Right atrium auricular region (tissue), 2 donors: ENCODE results near the gene HIRIP3. TPM values are rescaled to one million over a fixed set of nuclear protein-coding genes. Genes with fewer than 3 reads are reported as not detected.
A peak's percentile ranks its signal among the peaks of the same experiment; 100 is the strongest.

ENCODE experiments used
- DNase-seq: peaks from one replicate; pipeline ENCODE4 v3.0.0-alpha.2; 2019; ENCODE audit warnings: low spot score
- H3K27ac ChIP-seq, 2 donors: fragments of 200-600 bp; sonication (generic); 1 replicate in 1 of 2; 2 replicates in 1 of 2; pipeline ENCODE4 v1.5.1; 2016 to 2019
- H3K27me3 ChIP-seq, 2 donors: fragments of 200-600 bp; sonication (generic); one replicate each; pipeline versions ENCODE4 v1.5.1 to v1.6.0; 2017 to 2019
- H3K36me3 ChIP-seq: fragments of 200-600 bp; sonication (generic); one replicate; pipeline ENCODE4 v1.5.1; 2016
- H3K4me1 ChIP-seq, 2 donors: fragments of 200-600 bp; sonication (generic); one replicate each; pipeline versions ENCODE4 v1.5.1 to v1.6.0; 2017 to 2019
- H3K4me3 ChIP-seq, 2 donors: fragments of 200-600 bp; sonication (generic); 1 replicate in 1 of 2; 2 replicates in 1 of 2; pipeline ENCODE4 v1.5.1; 2017 to 2019; ENCODE audit warnings: mild to moderate bottlenecking in 1 of 2, moderate library complexity in 1 of 2
- H3K9me3 ChIP-seq, 2 donors: fragments of 200-600 bp; sonication (generic); one replicate each; pipeline ENCODE4 v1.5.1; 2019
- total RNA-seq, 2 donors: library from RNA; depleted of rRNA; stranded (reverse); fragments of >200 nt; gene quantifications; one replicate each; pipeline ENCODE4 v1.1.0, GENCODE V29; 2016
- TF ChIP-seq, protein P1 (sequence below), 2 donors: fragments of 200-600 bp; sonication (generic); IDR thresholded peaks; one replicate each; pipeline ENCODE4 v1.5.1; 2019; ENCODE audit warnings: antibody characterized with exemption in 2 of 2

HIRIP3 gene
- total RNA-seq, 2 donors from 2014 or later = 10.3 to 11.4 TPM

DNA sequence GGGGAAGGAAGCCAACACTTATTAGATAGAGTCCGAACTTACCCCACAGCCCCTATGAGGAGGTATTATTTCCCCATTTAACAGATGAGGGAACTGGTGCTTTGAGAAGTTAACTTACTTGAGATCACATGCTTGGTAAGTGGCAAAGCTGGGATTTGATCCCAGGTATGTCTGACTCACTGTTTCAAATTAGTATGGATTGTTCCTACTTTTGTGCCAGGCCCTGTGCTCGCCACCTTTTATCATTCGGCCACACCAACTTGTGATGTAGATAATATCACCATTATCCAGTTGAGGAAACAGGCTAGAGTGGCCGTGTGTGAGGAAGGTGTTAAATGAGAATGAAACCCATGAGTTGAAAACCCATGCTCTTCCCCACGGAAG is 10.7 kb downstream of the HIRIP3 start:
- TF ChIP-seq, protein P1, sequence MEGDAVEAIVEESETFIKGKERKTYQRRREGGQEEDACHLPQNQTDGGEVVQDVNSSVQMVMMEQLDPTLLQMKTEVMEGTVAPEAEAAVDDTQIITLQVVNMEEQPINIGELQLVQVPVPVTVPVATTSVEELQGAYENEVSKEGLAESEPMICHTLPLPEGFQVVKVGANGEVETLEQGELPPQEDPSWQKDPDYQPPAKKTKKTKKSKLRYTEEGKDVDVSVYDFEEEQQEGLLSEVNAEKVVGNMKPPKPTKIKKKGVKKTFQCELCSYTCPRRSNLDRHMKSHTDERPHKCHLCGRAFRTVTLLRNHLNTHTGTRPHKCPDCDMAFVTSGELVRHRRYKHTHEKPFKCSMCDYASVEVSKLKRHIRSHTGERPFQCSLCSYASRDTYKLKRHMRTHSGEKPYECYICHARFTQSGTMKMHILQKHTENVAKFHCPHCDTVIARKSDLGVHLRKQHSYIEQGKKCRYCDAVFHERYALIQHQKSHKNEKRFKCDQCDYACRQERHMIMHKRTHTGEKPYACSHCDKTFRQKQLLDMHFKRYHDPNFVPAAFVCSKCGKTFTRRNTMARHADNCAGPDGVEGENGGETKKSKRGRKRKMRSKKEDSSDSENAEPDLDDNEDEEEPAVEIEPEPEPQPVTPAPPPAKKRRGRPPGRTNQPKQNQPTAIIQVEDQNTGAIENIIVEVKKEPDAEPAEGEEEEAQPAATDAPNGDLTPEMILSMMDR (IDR thresholded peaks at IDR 0.05) = no peak
- H3K27me3 ChIP-seq = no peaks in the 10 kb centered on the region
- DNase-seq = no peak
- H3K4me3 ChIP-seq = no peak overlapping the region
- H3K36me3 ChIP-seq = peaks cover 100% of the 10 kb centered on the region
- no peak overlapping the region for H3K27ac ChIP-seq
- no peaks in the 10 kb centered on the region for H3K9me3 ChIP-seq
- H3K4me1 ChIP-seq = no peaks in the 10 kb centered on the region

DNA sequence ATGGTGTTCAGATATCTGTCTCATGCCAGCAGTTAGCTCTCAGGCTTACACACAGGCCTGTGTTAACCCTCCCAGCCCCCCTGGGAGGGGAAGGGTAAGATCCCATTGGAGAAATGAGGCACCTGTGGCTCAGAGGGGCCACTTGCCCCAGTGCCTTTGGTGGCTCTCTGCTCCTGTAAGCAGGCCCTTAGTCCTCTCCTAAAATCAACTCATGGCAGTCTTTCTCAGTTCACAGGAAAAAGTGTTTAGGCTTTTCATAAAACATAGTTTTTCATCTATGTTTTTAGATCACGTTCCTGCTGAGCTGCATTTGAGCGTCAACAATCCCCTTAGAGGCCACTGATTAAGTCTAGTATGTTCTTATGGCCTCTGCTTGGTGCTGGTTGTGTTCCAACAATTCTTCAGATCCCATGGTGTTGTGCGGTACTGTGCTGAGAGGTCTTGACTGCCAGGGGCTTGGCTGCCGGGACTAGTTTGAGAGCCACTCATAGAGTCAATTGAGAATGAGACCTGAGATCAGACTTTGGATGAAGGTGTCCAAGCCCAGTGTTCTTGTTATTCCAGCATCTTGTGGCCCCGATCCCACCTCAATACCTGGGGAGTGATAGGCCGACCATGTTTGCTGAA is 11.2 kb downstream of the HIRIP3 start:
- TF ChIP-seq, protein P1 (IDR thresholded peaks at IDR 0.05) = no peak
- H3K27ac ChIP-seq = no peak overlapping the region
- DNase-seq = no peak

DNA sequence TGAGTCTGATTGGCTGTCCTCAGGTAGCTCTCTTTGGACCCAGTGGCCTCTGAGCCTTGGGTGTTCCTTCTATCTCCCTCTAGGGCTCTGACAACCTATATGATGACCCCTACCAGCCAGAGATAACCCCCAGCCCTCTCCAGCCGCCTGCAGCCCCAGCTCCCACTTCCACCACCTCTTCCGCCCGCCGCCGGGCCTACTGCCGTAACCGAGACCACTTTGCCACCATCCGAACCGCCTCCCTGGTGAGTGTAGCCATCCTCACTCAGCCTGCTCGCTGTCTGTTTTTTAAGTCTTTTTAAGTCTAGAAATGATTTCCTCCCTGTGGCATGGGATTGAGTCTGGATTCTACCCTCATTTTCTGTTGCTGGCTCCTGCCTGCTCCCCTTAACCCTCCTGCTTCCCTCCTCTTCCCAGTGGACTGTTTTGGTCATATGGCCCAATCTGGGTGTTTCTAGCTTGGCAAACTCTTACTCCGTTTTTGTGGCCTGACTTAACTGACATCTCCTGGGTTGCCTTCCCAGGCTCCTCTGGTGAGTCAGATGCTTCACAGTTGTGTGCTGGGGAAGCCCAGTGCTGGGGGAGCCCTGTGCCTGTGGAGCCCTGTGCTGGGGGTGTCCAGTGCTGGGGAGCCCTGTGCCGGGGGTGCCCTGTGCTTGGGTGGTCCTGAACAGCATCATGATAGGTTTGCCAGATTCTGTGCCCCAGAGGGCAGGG is 11.8 kb downstream of the HIRIP3 start:
- Histone ChIP-seq H3K4me1 (peaks cover 0 to 5% of the 10 kb centered on the region in 2 donors), H3K27ac (no peak overlapping the region), H3K9me3 (no peaks in the 10 kb centered on the region), H3K36me3 (peaks cover 100% of the 10 kb centered on the region), H3K27me3 (no peaks in the 10 kb centered on the region), H3K4me3 (no peak overlapping the region)
- DNase-seq = no peak
- TF ChIP-seq, protein P1 (IDR thresholded peaks at IDR 0.05) = no peak

More for the DNA sequence above, 11.2 kb downstream of the HIRIP3 start:
- no peaks in the 10 kb centered on the region for H3K27me3 ChIP-seq
- H3K36me3 ChIP-seq = peaks cover 100% of the 10 kb centered on the region
- no peak overlapping the region for H3K4me3 ChIP-seq
- no peaks in the 10 kb centered on the region for H3K4me1 ChIP-seq
- H3K9me3 ChIP-seq = no peaks in the 10 kb centered on the region

DNA sequence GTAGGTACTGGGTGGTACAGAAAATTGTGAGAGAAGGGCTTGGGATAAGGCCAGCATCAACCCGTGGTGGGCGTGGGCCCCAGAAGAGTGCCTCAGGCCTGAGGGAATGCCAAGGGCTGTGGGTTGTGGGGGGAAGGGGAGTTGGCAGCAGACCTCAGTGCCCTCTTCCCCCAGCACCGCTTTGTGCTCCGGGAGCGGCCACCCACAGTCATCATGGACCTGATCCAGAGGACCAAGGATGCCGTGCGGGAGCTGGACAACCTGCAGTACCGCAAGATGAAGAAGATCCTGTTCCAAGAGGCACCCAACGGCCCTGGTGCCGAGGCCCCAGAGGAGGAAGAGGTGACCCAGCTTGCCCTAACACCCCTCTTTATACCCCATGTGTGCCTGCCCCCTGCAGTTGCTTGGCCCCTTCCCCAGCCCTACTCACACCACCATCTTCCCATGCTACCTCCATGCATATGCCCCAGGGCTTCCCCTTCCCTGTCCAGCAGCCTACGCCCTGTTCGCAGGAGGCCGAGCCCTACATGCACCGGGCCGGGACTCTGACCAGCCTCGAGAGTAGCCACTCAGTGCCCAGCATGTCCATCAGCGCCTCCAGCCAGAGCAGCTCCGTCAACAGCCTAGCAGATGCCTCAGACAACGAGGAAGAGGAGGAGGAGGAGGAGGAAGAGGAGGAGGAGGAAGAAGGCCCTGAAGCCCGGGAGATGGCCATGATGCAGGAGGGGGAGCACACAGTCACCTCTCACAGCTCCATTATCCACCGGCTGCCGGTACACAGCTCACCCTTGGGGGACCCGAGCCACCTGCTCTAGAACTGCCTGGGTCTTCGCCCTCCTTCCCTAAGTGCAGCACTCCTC is 12.6 kb downstream of the HIRIP3 start:
- H3K36me3 ChIP-seq = peaks cover 100% of the 10 kb centered on the region
- no peak overlapping the region for H3K4me3 ChIP-seq
- TF ChIP-seq, protein P1 (IDR thresholded peaks at IDR 0.05) = no peak
- peaks cover 0 to 13% of the 10 kb centered on the region in 2 donors for H3K4me1 ChIP-seq
- no peak overlapping the region for H3K27ac ChIP-seq
- H3K27me3 ChIP-seq = no peaks in the 10 kb centered on the region
- DNase-seq = no peak
- H3K9me3 ChIP-seq = no peaks in the 10 kb centered on the region

DNA sequence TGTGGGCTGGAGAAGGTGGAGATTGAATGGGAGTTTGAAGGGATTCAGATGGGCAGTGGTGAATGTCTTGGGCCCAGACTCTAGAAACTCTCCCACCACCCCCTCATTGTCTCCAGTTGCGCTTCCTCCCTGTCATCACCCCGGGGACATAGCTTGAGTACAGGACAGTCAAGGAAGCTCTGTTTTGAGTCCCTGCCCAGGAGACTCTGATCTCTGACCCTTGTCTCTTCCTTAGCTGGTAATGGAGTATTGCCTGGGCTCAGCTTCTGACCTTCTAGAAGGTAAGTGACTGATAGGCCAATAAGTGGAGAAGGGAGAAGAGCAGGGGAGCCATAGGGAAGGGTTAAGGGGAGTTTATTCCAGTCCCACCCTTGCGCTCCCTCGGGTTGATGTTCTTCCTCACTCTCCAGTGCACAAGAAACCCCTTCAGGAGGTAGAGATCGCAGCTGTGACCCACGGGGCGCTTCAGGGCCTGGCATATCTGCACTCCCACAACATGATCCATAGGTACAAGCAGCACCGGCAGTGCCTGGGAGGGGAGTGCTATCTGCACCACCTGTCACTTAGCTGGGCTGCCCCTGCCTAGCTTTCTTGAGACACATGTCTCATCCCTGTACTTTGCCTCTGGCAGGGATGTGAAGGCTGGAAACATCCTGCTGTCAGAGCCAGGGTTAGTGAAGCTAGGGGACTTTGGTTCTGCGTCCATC is 16.7 kb downstream of the HIRIP3 start:
- TF ChIP-seq, protein P1 (IDR thresholded peaks at IDR 0.05) = no peak
- Histone ChIP-seq H3K27me3 (no peaks in the 10 kb centered on the region), H3K4me1 (peaks cover 0 to 49% of the 10 kb centered on the region in 2 donors), H3K4me3 (no peak overlapping the region), H3K27ac (peak overlapping the region in 1 of 2 donors; percentile 6), H3K9me3 (no peaks in the 10 kb centered on the region), H3K36me3 (peaks cover 63% of the 10 kb centered on the region)
- DNase-seq = no peak
